Measurements from ENCODE around the gene NR0B2.

The NR0B2 gene

GRCh38 chr1:26921126-26921539 lies 7.4 kb upstream of the NR0B2 start:
- H3K4ac ChIP-seq (ENCODE audit: low read length) = no peak overlapping the region
- H3K4me2 ChIP-seq (ENCODE audit: insufficient read depth, low read length, poor library complexity, severe bottlenecking) = peak overlapping the region; percentile 65
- no peak overlapping the region for H2AK5ac ChIP-seq (ENCODE audit: low read depth, low read length)
- no peak overlapping the region for H3K14ac ChIP-seq (ENCODE audit: low read length)
- no peaks in the 10 kb centered on the region for H3K9me3 ChIP-seq (replicated peaks in 1 of 2; ENCODE audit: control insufficient read depth in 2 of 2, insufficient read depth in 1 of 2, low read depth in 1 of 2, low read length in 2 of 2)
- no peak overlapping the region for H3K9ac ChIP-seq (ENCODE audit: low read depth, low read length, poor library complexity)
- WGBS, 2 donors (ENCODE audit: extremely low coverage in 2 of 2, insufficient read length in 2 of 2, insufficient replicate concordance in 1 of 2) = no CpG with 5 or more reads among the region's 7 CpGs
- H2BK12ac ChIP-seq (ENCODE audit: low read length) = no peak overlapping the region
- peak overlapping the region; percentile 98 for H3K23ac ChIP-seq (ENCODE audit: low read depth, low read length, poor library complexity)
- H3K27ac ChIP-seq (replicated peaks; ENCODE audit: low read length) = no peak overlapping the region
- DNase-seq (ENCODE audit: low spot score) = no peak
- H2BK15ac ChIP-seq (ENCODE audit: low read length) = no peak overlapping the region
- no peak overlapping the region for H2BK5ac ChIP-seq (ENCODE audit: low read length)
- peaks cover 13 to 29% of the 10 kb centered on the region in 2 donors for H3K36me3 ChIP-seq (replicated peaks in 1 of 2; ENCODE audit: control insufficient read depth in 2 of 2, insufficient read depth in 2 of 2, low read length in 2 of 2)
- H4K8ac ChIP-seq (ENCODE audit: low read depth, low read length) = no peak overlapping the region
- H3K4me3 ChIP-seq (ENCODE audit: low read length in 2 of 2) = peak overlapping the region; percentile 65 to 91
- no peaks in the 10 kb centered on the region for H3K27me3 ChIP-seq (ENCODE audit: control insufficient read depth in 3 of 3, insufficient read depth in 3 of 3, low read depth in 1 of 3, low read length in 3 of 3)
- no peak overlapping the region for H4K91ac ChIP-seq (ENCODE audit: low read depth, low read length, poor library complexity)
- H2BK120ac ChIP-seq (ENCODE audit: low read depth, low read length) = no peak overlapping the region
- peaks cover 8% of the 10 kb centered on the region for H3K79me1 ChIP-seq (ENCODE audit: low read depth, low read length)
- H3K18ac ChIP-seq (ENCODE audit: low read length) = peak overlapping the region; percentile 15
- peak overlapping the region; percentile 78 for H2AFZ ChIP-seq (ENCODE audit: low read length)
- peaks cover 7 to 8% of the 10 kb centered on the region in 2 donors for H3K4me1 ChIP-seq (ENCODE audit: control insufficient read depth in 2 of 2, insufficient read depth in 1 of 2, low read depth in 1 of 2, low read length in 2 of 2)

GRCh38 chr1:26915204-26915842 lies 1.5 kb upstream of the NR0B2 start:
- no peak overlapping the region for H2BK12ac ChIP-seq (ENCODE audit: low read length)
- H3K9ac ChIP-seq (ENCODE audit: low read depth, low read length, poor library complexity) = no peak overlapping the region
- H3K4me2 ChIP-seq (ENCODE audit: insufficient read depth, low read length, poor library complexity, severe bottlenecking) = no peak overlapping the region
- peaks cover 0 to 21% (median 2%) of the 10 kb centered on the region in 3 experiments for H3K27me3 ChIP-seq (ENCODE audit: control insufficient read depth in 3 of 3, insufficient read depth in 3 of 3, low read depth in 1 of 3, low read length in 3 of 3)
- H4K91ac ChIP-seq (ENCODE audit: low read depth, low read length, poor library complexity) = no peak overlapping the region
- no peak overlapping the region for H2AFZ ChIP-seq (ENCODE audit: low read length)
- H3K4me3 ChIP-seq (ENCODE audit: low read length in 2 of 2) = no peak overlapping the region
- no peak overlapping the region for H2BK120ac ChIP-seq (ENCODE audit: low read depth, low read length)
- H2BK5ac ChIP-seq (ENCODE audit: low read length) = no peak overlapping the region
- H2AK5ac ChIP-seq (ENCODE audit: low read depth, low read length) = peak overlapping the region; percentile 79
- H4K8ac ChIP-seq (ENCODE audit: low read depth, low read length) = no peak overlapping the region
- H3K36me3 ChIP-seq (replicated peaks in 1 of 2; ENCODE audit: control insufficient read depth in 2 of 2, insufficient read depth in 2 of 2, low read length in 2 of 2) = no peaks in the 10 kb centered on the region
- H3K4me1 ChIP-seq (ENCODE audit: control insufficient read depth in 2 of 2, insufficient read depth in 1 of 2, low read depth in 1 of 2, low read length in 2 of 2) = peaks cover 0 to 4% of the 10 kb centered on the region in 2 donors
- H3K23ac ChIP-seq (ENCODE audit: low read depth, low read length, poor library complexity) = no peak overlapping the region
- H2BK15ac ChIP-seq (ENCODE audit: low read length) = peak overlapping the region; percentile 3
- H3K18ac ChIP-seq (ENCODE audit: low read length) = no peak overlapping the region
- no peak overlapping the region for H3K4ac ChIP-seq (ENCODE audit: low read length)
- WGBS, 2 donors (ENCODE audit: extremely low coverage in 2 of 2, insufficient read length in 2 of 2, insufficient replicate concordance in 1 of 2) = no CpG with 5 or more reads among the region's 5 CpGs
- H3K27ac ChIP-seq (replicated peaks; ENCODE audit: low read length) = no peak overlapping the region
- no peaks in the 10 kb centered on the region for H3K9me3 ChIP-seq (replicated peaks in 1 of 2; ENCODE audit: control insufficient read depth in 2 of 2, insufficient read depth in 1 of 2, low read depth in 1 of 2, low read length in 2 of 2)
- no peak for DNase-seq (ENCODE audit: low spot score)
- no peak overlapping the region for H3K14ac ChIP-seq (ENCODE audit: low read length)
- H3K79me1 ChIP-seq (ENCODE audit: low read depth, low read length) = no peaks in the 10 kb centered on the region

- no peak overlapping the region for H3K4me3 ChIP-seq (ENCODE audit: low read length in 2 of 2)
- peaks cover 0 to 4% of the 10 kb centered on the region in 2 donors for H3K4me1 ChIP-seq (ENCODE audit: control insufficient read depth in 2 of 2, insufficient read depth in 1 of 2, low read depth in 1 of 2, low read length in 2 of 2)
- peak overlapping the region; percentile 63 for H2AK5ac ChIP-seq (ENCODE audit: low read depth, low read length)
- no peak overlapping the region for H4K91ac ChIP-seq (ENCODE audit: low read depth, low read length, poor library complexity)
- no peak overlapping the region for H2BK12ac ChIP-seq (ENCODE audit: low read length)
- no peaks in the 10 kb centered on the region for H3K36me3 ChIP-seq (replicated peaks in 1 of 2; ENCODE audit: control insufficient read depth in 2 of 2, insufficient read depth in 2 of 2, low read length in 2 of 2)
- H2BK15ac ChIP-seq (ENCODE audit: low read length) = no peak overlapping the region
- no peak overlapping the region for H3K4me2 ChIP-seq (ENCODE audit: insufficient read depth, low read length, poor library complexity, severe bottlenecking)
- H3K23ac ChIP-seq (ENCODE audit: low read depth, low read length, poor library complexity) = peak overlapping the region; percentile 80
- no peak overlapping the region for H3K9ac ChIP-seq (ENCODE audit: low read depth, low read length, poor library complexity)
- H3K79me1 ChIP-seq (ENCODE audit: low read depth, low read length) = no peaks in the 10 kb centered on the region
- no peaks in the 10 kb centered on the region for H3K9me3 ChIP-seq (replicated peaks in 1 of 2; ENCODE audit: control insufficient read depth in 2 of 2, insufficient read depth in 1 of 2, low read depth in 1 of 2, low read length in 2 of 2)
- WGBS, 2 donors (ENCODE audit: extremely low coverage in 2 of 2, insufficient read length in 2 of 2, insufficient replicate concordance in 1 of 2) = no CpG with 5 or more reads among the region's 5 CpGs
- H2BK120ac ChIP-seq (ENCODE audit: low read depth, low read length) = no peak overlapping the region
- no peak overlapping the region for H3K18ac ChIP-seq (ENCODE audit: low read length)
- H3K14ac ChIP-seq (ENCODE audit: low read length) = no peak overlapping the region
- H3K27ac ChIP-seq (replicated peaks; ENCODE audit: low read length) = no peak overlapping the region
- no peak for DNase-seq (ENCODE audit: low spot score)
- H3K27me3 ChIP-seq (ENCODE audit: control insufficient read depth in 3 of 3, insufficient read depth in 3 of 3, low read depth in 1 of 3, low read length in 3 of 3) = peaks cover 0 to 32% (median 2%) of the 10 kb centered on the region in 3 experiments
- H3K4ac ChIP-seq (ENCODE audit: low read length) = no peak overlapping the region
- H4K8ac ChIP-seq (ENCODE audit: low read depth, low read length) = peak overlapping the region; percentile 65
- H2AFZ ChIP-seq (ENCODE audit: low read length) = no peak overlapping the region
- peak overlapping the region; percentile 84 for H2BK5ac ChIP-seq (ENCODE audit: low read length)
Observed at GRCh38 chr1:26913389-26913753, 404 bp downstream of the NR0B2 start.

- Histone ChIP-seq H3K4me3 (ENCODE audit: low read length in 2 of 2) (no peak overlapping the region), H3K18ac (ENCODE audit: low read length) (no peak overlapping the region), H4K91ac (ENCODE audit: low read depth, low read length, poor library complexity) (no peak overlapping the region), H3K36me3 (replicated peaks in 1 of 2; ENCODE audit: control insufficient read depth in 2 of 2, insufficient read depth in 2 of 2, low read length in 2 of 2) (no peaks in the 10 kb centered on the region), H3K27me3 (ENCODE audit: control insufficient read depth in 3 of 3, insufficient read depth in 3 of 3, low read depth in 1 of 3, low read length in 3 of 3) (peaks cover 0 to 34% (median 2%) of the 10 kb centered on the region in 3 experiments), H2AK5ac (ENCODE audit: low read depth, low read length) (no peak overlapping the region), H3K23ac (ENCODE audit: low read depth, low read length, poor library complexity) (no peak overlapping the region), H3K14ac (ENCODE audit: low read length) (peak overlapping the region; percentile 31), H2BK5ac (ENCODE audit: low read length) (no peak overlapping the region), H3K27ac (replicated peaks; ENCODE audit: low read length) (no peak overlapping the region), H3K4me1 (ENCODE audit: control insufficient read depth in 2 of 2, insufficient read depth in 1 of 2, low read depth in 1 of 2, low read length in 2 of 2) (peaks cover 0 to 4% of the 10 kb centered on the region in 2 donors), H3K4me2 (ENCODE audit: insufficient read depth, low read length, poor library complexity, severe bottlenecking) (no peak overlapping the region), H2BK120ac (ENCODE audit: low read depth, low read length) (no peak overlapping the region), H2AFZ (ENCODE audit: low read length) (no peak overlapping the region), H4K8ac (ENCODE audit: low read depth, low read length) (no peak overlapping the region), H3K79me1 (ENCODE audit: low read depth, low read length) (no peaks in the 10 kb centered on the region), H2BK12ac (ENCODE audit: low read length) (no peak overlapping the region), H3K9me3 (replicated peaks in 1 of 2; ENCODE audit: control insufficient read depth in 2 of 2, insufficient read depth in 1 of 2, low read depth in 1 of 2, low read length in 2 of 2) (no peaks in the 10 kb centered on the region), H3K9ac (ENCODE audit: low read depth, low read length, poor library complexity) (no peak overlapping the region), H2BK15ac (ENCODE audit: low read length) (peak overlapping the region; percentile 20), H3K4ac (ENCODE audit: low read length) (no peak overlapping the region)
- no CpG with 5 or more reads among the region's 2 CpGs for WGBS, 2 donors (ENCODE audit: extremely low coverage in 2 of 2, insufficient read length in 2 of 2, insufficient replicate concordance in 1 of 2)
- DNase-seq (ENCODE audit: low spot score) = no peak
Observed at GRCh38 chr1:26912147-26912490, 1.7 kb downstream of the NR0B2 start.

Measured in neuronal stem cell (in vitro differentiated cells).